BLaER1 (cell line): ENCODE measurements around the gene PDP2.

Source experiments
- H3K27ac ChIP-seq: shearing (Covaris generic); formaldehyde crosslinking; 2 replicates; pipeline ENCODE4 v1.8.1; 2022
- H3K27me3 ChIP-seq: shearing (Covaris generic); formaldehyde crosslinking; 2 replicates; pipeline ENCODE4 v1.8.1; 2022
- H3K36me3 ChIP-seq: shearing (Covaris generic); formaldehyde crosslinking; 2 replicates; pipeline ENCODE4 v1.8.1; 2022
- H3K4me1 ChIP-seq: shearing (Covaris generic); formaldehyde crosslinking; 2 replicates; pipeline ENCODE4 v1.8.1; 2022
- H3K4me2 ChIP-seq: shearing (Covaris generic); formaldehyde crosslinking; 2 replicates; pipeline ENCODE4 v1.8.1; 2022
- H3K4me3 ChIP-seq: shearing (Covaris generic); formaldehyde crosslinking; 2 replicates; pipeline ENCODE4 v1.8.1; 2022
- H3K9ac ChIP-seq: shearing (Covaris generic); formaldehyde crosslinking; 2 replicates; pipeline ENCODE4 v1.8.1; 2022
- H3K9me3 ChIP-seq: shearing (Covaris generic); formaldehyde crosslinking; 2 replicates; pipeline ENCODE4 v1.8.1; 2022
- H4K20me1 ChIP-seq: shearing (Covaris generic); formaldehyde crosslinking; 2 replicates; pipeline ENCODE4 v1.8.1; 2022
- Cebpa-rat ChIP-seq: shearing (Covaris generic); IDR thresholded peaks from 2 replicates; pipeline ENCODE4 v1.8.1; 2022

PDP2 gene

GRCh38 chr16:66906916-66907836, 26.9 kb downstream of the PDP2 start:
- Histone ChIP-seq H3K27ac (no peak overlapping the region), H3K36me3 (no peaks in the 10 kb centered on the region), H3K4me3 (no peak overlapping the region), H4K20me1 (no peaks in the 10 kb centered on the region), H3K9me3 (no peaks in the 10 kb centered on the region), H3K4me1 (peaks cover 52% of the 10 kb centered on the region), H3K27me3 (no peaks in the 10 kb centered on the region), H3K4me2 (0 out of 2 replicates have a peak overlapping the region, but pooled peaks have one; percentile 3), H3K9ac (no peak overlapping the region)
- no peak for TF ChIP-seq Cebpa-rat

GRCh38 chr16:66908116-66908515, 27.8 kb downstream of the PDP2 start:
- H4K20me1 ChIP-seq: no peaks in the 10 kb centered on the region
- TF ChIP-seq Cebpa-rat: no peak
- no peaks in the 10 kb centered on the region for H3K27me3 ChIP-seq
- H3K9me3 ChIP-seq: no peaks in the 10 kb centered on the region
- no peak overlapping the region for H3K27ac ChIP-seq
- 0 out of 2 replicates have a peak overlapping the region, but pooled peaks have one; percentile 3 for H3K4me2 ChIP-seq
- H3K9ac ChIP-seq: no peak overlapping the region
- no peak overlapping the region for H3K4me3 ChIP-seq
- no peaks in the 10 kb centered on the region for H3K36me3 ChIP-seq
- peaks cover 43% of the 10 kb centered on the region for H3K4me1 ChIP-seq

GRCh38 chr16:66908762-66909559, 28.6 kb downstream of the PDP2 start:
- Histone ChIP-seq H3K4me2 (no peak overlapping the region), H3K9ac (no peak overlapping the region), H3K36me3 (no peaks in the 10 kb centered on the region), H3K4me1 (peaks cover 34% of the 10 kb centered on the region), H3K4me3 (no peak overlapping the region), H4K20me1 (no peaks in the 10 kb centered on the region), H3K9me3 (no peaks in the 10 kb centered on the region), H3K27me3 (no peaks in the 10 kb centered on the region), H3K27ac (no peak overlapping the region)
- TF ChIP-seq Cebpa-rat: no peak

- no peak overlapping the region for H3K4me3 ChIP-seq
- H3K4me1 ChIP-seq: peaks cover 20% of the 10 kb centered on the region
- H3K4me2 ChIP-seq: no peak overlapping the region
- no peaks in the 10 kb centered on the region for H3K9me3 ChIP-seq
- H3K27me3 ChIP-seq: no peaks in the 10 kb centered on the region
- TF ChIP-seq Cebpa-rat: no peak
- no peaks in the 10 kb centered on the region for H3K36me3 ChIP-seq
- no peak overlapping the region for H3K9ac ChIP-seq
- no peak overlapping the region for H3K27ac ChIP-seq
- H4K20me1 ChIP-seq: no peaks in the 10 kb centered on the region
Measured at GRCh38 chr16:66910175-66910940, 30.0 kb downstream of the PDP2 start.

GRCh38 chr16:66911112-66911511, 30.8 kb downstream of the PDP2 start:
- Histone ChIP-seq H3K4me2 (no peak overlapping the region), H3K36me3 (no peaks in the 10 kb centered on the region), H4K20me1 (no peaks in the 10 kb centered on the region), H3K27ac (no peak overlapping the region), H3K4me3 (no peak overlapping the region), H3K9ac (no peak overlapping the region), H3K27me3 (no peaks in the 10 kb centered on the region), H3K4me1 (peaks cover 13% of the 10 kb centered on the region), H3K9me3 (no peaks in the 10 kb centered on the region)
- TF ChIP-seq Cebpa-rat: no peak

- Histone ChIP-seq H3K27ac (no peak overlapping the region), H3K27me3 (no peaks in the 10 kb centered on the region), H3K36me3 (no peaks in the 10 kb centered on the region), H3K4me1 (peaks cover 11% of the 10 kb centered on the region), H3K9me3 (no peaks in the 10 kb centered on the region), H3K9ac (no peak overlapping the region), H3K4me3 (no peak overlapping the region), H3K4me2 (no peak overlapping the region), H4K20me1 (no peaks in the 10 kb centered on the region)
- no peak for TF ChIP-seq Cebpa-rat
Measured at GRCh38 chr16:66911801-66912200, 31.5 kb downstream of the PDP2 start.

- Histone ChIP-seq H3K4me2 (no peak overlapping the region), H3K36me3 (no peaks in the 10 kb centered on the region), H3K9me3 (no peaks in the 10 kb centered on the region), H3K27ac (no peak overlapping the region), H3K4me1 (peaks cover 5% of the 10 kb centered on the region), H3K9ac (no peak overlapping the region), H3K4me3 (no peak overlapping the region), H3K27me3 (no peaks in the 10 kb centered on the region), H4K20me1 (no peaks in the 10 kb centered on the region)
- TF ChIP-seq Cebpa-rat: no peak
Measured at GRCh38 chr16:66913081-66913480, 32.8 kb downstream of the PDP2 start.

- no peak for TF ChIP-seq Cebpa-rat
- no peaks in the 10 kb centered on the region for H4K20me1 ChIP-seq
- no peak overlapping the region for H3K9ac ChIP-seq
- H3K4me1 ChIP-seq: peaks cover under 1% of the 10 kb centered on the region; the same call in 1 of the 2 replicates
- H3K4me3 ChIP-seq: no peak overlapping the region
- no peaks in the 10 kb centered on the region for H3K27me3 ChIP-seq
- H3K9me3 ChIP-seq: no peaks in the 10 kb centered on the region
- H3K36me3 ChIP-seq: no peaks in the 10 kb centered on the region
- no peak overlapping the region for H3K27ac ChIP-seq
- H3K4me2 ChIP-seq: no peak overlapping the region
Measured at GRCh38 chr16:66913711-66914110, 33.4 kb downstream of the PDP2 start.

GRCh38 chr16:66914541-66914940, 34.2 kb downstream of the PDP2 start:
- Histone ChIP-seq H3K36me3 (no peaks in the 10 kb centered on the region), H3K4me1 (peaks cover 9% of the 10 kb centered on the region), H3K9me3 (no peaks in the 10 kb centered on the region), H3K4me3 (no peak overlapping the region), H3K4me2 (no peak overlapping the region), H4K20me1 (no peaks in the 10 kb centered on the region), H3K27ac (no peak overlapping the region), H3K27me3 (no peaks in the 10 kb centered on the region), H3K9ac (no peak overlapping the region)
- no peak for TF ChIP-seq Cebpa-rat
